NCI-H2081 (cell line): ENCODE data around the gene EVC2.
"Not testable (repeated sequence)": the region's sequence is repeated elsewhere in the genome, so short reads cannot be mapped to it uniquely, and the experiment has no call there.

Experiments used
- DNase-seq, 2 experiments: peaks; one replicate each; lab custom pipeline; 2025; lab: John Stamatoyannopoulos, UW

EVC2 gene

GRCh38 chr4:5629542-5629941, 78.8 kb downstream of the EVC2 start:
- DNase-seq = no peak

- DNase-seq = no peak
These were observed 81.4 kb downstream of the EVC2 start for GRCh38 chr4:5626913-5627312.

GRCh38 chr4:5622596-5622995, 85.8 kb downstream of the EVC2 start:
- DNase-seq = no peak

DNA sequence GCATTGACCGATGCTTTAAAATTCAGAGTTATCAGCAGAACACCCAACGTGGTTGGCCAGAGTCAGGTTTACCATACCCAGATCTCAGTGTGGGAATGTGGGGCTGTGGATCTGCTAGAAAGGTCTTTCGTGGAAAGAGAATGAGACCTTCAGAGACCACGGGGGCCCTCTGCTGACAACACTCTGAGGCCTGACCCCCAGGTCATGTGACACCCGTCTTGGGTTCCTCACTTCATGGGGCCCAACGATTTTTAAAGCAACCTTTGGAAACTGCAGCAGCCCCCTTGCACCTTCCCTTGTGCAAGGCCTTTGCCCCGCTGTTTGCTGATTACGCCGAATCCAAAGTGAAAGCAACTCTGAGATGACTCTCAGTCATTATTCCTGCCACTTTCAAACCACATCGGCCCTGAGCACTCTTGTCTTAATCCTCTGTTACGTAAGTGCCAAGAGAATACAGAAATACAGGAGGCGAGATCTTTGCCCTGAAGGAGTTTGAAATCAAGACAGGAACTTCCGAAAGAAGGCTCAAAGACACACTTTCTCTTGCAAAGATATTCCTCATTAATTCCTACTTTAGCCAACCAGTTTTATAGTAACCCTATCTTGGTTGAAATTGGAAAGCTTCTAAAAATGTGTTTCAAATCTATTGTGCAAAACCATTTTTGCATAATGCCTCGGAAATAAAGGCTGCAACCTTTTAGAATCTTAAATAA, 88.3 kb downstream of the EVC2 start:
- no peak for DNase-seq

DNA sequence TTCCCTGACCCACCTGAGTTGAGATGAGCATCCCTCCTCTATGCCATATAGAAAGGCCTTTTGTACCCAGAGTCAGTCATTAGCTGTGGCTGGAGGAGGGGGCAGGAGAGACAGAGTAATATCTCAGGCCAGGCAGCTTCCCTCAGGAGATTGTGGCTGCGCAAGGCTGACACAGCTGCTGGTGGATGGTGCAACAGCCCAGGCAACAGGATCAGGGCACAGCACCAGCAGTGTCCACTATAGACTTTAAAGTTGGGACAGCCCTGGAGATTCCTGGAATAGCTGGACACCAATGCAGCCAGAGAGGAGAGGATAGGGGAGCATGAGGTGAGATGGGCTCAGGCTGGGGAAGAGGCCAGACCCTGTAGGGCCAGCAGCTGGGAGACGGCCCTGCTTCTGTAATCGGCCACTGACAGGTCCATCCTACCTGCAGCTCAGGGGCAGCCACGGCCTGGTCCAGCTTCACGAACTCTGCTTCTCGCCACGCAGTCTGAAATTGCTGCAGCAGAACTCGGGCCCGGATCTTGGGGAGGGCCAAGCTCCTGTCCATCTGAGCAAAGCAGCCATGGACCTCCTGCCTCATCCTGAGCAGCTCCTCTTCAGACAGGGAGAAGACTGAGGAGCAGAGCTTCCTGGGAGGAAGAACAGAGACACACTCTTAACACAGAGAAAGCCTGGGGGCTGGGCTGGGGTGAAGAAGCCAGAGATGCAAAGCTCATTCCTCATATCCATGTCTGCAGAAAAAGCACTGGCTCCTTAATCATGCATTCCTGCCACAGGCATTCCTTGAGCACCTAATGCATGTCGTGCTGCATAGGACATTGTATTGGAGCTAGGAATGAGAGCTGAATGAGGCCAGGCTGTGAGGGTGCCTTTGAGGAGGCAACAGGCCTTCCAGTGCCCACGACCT, 90.1 kb downstream of the EVC2 start:
- DNase-seq = no peak

GRCh38 chr4:5616331-5616950, 91.9 kb downstream of the EVC2 start:
- DNase-seq = no peak

DNA sequence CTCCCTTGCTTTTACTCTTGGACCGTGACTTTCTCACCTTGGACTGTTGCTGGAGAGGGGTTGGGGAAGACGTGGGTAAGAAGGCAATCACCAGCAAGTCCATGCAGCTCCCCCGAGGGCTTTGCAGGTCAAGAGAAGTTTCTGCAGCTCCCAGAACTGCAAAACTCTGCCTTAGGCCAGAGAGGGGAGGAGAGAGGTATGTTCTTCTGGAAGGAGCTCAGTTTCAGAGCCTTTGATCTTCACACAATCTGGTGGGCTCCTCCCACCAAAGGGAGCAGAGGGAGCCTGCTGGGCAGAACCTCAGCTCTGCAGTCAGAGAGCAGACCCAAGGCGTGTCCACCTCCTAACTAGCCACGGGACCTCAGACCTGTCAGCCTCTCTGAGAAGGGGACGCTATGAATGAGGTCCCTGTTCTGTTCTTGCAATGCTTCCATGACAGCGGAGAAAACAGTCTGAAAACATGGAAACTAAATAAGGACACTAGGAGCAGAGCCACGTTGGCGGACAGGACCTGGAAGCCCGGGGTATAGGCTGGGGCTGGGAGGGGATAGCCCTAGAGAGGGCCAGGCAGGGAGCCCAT, 92.8 kb downstream of the EVC2 start:
- DNase-seq = no peak

DNA sequence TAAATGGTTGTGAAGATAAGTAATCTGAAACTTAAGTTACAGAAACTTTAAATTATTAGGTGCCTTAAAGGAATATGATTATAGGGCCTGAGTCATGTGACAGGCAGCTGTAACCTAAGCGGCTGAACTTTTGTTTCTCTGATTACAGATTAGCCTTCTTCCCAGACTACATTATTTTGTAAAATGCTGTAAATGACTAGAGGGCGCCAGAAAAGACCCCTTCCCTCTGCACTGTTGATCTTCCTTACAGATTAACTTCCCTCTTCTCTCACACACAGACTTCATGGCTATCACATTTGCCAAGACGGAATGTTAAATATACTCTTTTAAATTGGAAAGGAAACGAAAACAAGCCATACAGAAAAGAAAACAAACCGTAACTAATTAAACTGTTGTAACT, 96.6 kb downstream of the EVC2 start:
- no peak for DNase-seq

DNA sequence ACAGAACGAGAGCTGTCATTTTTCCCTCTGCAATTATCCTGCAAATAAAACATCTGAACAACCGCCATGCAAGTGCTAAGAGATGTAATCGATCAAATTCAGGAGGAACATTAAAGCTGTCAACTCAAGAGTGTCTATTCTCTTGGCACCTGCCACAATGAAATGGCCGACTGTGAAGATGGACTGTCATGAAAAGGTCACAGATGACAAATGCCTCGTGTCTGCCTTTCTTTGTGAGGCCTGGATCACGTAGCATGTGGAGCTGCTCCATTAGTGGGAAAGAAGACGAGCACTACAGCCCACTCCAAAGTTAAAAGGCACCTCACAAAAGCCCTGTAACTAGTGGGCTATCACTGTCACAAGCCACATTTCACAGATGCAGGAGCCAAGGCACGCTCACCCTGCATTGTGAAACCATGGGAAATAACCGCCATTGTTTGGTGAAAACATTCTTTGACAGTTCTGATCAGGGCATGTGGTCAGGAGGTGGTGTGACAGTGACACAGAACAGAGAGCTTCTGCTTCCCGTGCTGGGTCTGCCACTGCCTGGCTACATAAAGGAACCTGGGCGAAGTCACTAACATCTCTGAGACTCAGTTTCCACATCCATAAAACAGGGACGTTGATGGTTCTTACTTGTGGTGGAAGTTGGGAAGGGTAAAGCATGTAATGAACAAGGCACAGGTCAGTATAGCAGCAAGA, 98.9 kb downstream of the EVC2 start:
- no peak for DNase-seq

- DNase-seq = not testable (repeated sequence)
These were observed 114.5 kb downstream of the EVC2 start for GRCh38 chr4:5593828-5594227.

DNA sequence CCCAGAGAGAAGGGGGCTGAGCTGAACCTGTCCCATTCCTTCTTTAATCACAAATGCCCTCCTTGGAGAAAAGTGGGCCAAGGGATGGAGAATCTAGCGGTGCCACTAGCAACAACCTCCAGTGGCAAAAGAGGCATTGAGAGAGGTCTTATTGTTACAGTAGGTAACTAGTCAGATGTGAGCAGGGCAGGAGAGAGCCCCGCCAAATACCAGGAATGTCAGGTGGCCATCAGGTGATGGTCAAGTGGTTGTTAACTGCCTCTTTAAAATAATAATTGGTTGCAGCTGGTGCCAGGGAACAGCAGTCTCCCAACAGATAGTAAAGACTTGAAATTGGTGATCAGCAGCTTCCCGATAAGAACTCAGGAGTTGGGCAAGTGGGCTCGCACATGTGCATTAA, 116.1 kb downstream of the EVC2 start:
- no peak for DNase-seq

GRCh38 chr4:5589495-5589894, 118.9 kb downstream of the EVC2 start:
- DNase-seq = no peak

DNA sequence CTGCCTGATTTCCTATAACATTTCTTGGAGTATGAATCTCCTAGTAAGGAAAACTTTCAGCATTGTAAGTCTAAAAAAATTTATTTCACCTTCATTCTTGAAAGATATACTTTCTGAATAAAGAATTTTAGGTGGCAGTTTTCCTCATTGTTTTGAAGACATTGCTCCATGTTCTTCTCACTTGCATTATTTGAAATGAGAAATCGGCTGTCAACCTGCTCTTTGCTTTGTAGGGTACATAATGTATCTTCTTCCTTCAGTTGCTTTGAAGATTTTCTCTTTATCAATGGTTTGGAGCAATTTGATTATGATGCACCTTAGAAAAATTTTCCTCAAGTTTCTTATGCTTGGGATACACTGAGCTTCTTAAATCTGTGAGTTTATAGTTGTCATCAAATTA, 120.3 kb downstream of the EVC2 start:
- DNase-seq = no peak

DNA sequence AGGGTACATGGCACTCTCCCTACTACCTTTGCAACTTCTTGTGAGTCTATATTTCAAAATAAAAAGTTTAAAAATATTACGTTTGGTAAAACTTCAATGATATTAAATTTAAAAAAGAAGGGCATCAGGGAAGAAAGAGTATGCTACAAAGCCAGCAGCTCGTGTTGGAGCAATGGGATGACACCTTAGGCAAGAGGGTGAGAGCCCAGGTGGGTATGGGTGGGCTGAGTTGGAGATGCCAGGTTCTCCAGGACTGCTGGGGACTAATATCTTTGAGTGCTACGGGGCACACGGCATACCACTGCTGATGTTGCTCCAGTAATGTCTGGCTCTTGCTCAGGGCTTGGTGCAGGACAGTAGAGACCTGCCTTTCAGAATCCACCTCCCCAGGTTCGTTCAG, 132.4 kb downstream of the EVC2 start:
- DNase-seq = no peak

DNA sequence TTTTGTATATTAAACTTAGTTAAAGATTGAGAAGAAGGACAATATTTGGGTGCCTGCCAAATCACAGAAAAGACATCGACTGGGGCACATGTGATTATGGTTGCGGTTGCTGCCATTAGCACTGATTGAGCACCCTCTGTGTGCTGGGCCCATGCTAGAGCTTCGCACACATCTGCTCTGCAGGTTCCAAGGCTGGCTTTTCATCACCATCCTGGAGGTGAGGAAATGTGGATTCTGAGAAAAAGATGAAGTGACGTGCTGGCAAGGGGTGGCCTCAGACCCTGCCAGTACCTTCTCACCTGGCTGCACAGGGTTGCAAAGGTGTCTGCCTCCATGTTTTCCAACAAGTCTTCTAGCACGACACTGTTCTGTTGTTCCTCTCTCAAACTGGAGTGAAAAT, 134.0 kb downstream of the EVC2 start:
- no peak for DNase-seq

DNA sequence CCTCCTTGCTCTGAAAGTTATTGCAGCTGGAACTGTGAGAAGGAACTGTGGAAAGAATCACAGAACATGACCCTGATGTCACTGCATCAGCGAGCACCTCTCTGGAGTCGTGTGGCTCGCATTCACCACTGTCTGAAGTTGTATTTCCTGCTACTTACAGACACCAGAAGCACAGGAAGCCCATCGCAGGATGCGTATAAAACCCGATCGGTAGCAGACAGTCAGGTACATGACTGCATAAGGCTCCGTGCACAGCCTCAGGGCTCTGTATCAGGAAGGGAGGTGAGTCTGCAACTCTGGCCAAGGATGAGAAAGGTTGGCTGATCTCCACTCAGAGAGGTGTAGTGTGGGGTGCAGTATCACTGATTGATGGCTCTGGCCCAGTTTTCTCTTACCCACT, 134.4 kb downstream of the EVC2 start:
- DNase-seq = no peak

- DNase-seq = no peak
These were observed 135.6 kb downstream of the EVC2 start for GRCh38 chr4:5572751-5573150.

GRCh38 chr4:5572114-5572513, 136.2 kb downstream of the EVC2 start:
- no peak for DNase-seq

GRCh38 chr4:5571646-5572045, 136.7 kb downstream of the EVC2 start:
- no peak for DNase-seq

GRCh38 chr4:5569451-5569850, 138.9 kb downstream of the EVC2 start:
- DNase-seq = no peak

GRCh38 chr4:5568931-5569330, 139.4 kb downstream of the EVC2 start:
- DNase-seq = no peak

DNA sequence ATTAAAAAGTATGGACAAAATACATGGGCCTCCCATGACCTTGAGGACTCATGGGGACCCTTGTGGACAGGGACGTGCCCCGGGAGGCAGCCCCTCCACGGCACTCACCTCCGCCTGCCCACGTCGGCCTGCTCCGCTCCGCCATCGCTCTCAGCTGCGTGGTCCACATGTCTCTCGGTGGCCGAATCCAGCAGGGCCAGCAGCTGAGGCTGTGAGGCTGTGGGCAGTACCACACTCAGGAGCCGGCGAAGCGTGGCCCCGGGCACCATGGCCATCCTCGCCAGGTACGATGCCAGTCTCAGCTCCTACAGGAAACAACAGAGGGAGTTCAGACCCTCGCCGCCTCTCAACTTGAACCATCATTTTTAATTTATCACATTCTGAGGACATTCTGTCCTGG, 140.0 kb downstream of the EVC2 start:
- no peak for DNase-seq
